ENCODE measurements around the gene NRCAM.

The NRCAM gene

GRCh38 chr7:108307194-108307593 is 149.0 kb downstream of the NRCAM start:
- no peak overlapping the region for H3K4me3 ChIP-seq (replicated peaks; ENCODE audit: low read depth, low read length)
- no peak for DNase-seq (ENCODE audit: low read depth)
- TF ChIP-seq CTCF (IDR thresholded peaks at IDR 0.05; ENCODE audit: low read length, missing control alignments) = no peak

DNA sequence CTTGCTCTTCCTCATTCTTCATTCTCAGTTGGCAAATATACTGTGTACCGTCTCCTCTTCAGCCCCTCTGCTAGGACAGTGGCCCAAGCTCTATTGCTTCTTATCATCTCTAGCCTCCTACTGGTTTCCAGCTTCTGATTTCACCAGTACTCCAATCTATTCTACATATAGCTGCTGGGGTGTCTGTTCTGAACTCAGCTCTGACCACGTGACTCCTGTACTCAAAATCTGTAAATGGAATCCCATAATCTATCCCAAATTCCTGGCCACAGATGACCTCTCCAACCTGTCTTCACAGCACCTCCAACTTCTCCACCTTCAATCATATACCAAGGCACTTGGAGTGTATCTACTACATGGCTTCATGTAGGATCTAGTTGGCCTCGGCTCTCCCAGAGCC is 152.9 kb downstream of the NRCAM start:
- no peak for DNase-seq (ENCODE audit: low read depth)
- H3K4me3 ChIP-seq (replicated peaks; ENCODE audit: low read depth, low read length) = no peak overlapping the region
- no peak for TF ChIP-seq CTCF (IDR thresholded peaks at IDR 0.05; ENCODE audit: low read length, missing control alignments)

DNA sequence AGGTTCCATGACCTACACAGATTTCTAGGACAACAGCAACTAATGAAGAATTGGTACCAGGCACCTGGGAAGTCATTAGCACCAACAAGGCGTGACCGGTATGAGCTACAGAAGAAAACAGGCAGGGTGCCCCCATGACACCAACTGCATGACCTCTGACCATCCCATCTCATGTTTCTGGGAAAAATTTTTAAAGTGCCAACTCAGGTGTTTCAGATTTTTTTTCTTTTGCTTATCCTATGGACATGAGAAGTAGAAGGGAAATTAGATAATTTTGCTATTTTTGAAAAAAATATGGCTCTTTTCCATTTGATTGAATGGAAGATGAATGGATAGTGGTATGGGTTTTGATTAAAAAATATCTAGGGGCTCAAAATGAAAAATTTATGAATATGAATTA is 154.8 kb downstream of the NRCAM start:
- H3K4me3 ChIP-seq (replicated peaks; ENCODE audit: low read depth, low read length) = no peak overlapping the region
- no peak for TF ChIP-seq CTCF (IDR thresholded peaks at IDR 0.05; ENCODE audit: low read length, missing control alignments)
- DNase-seq (ENCODE audit: low read depth) = no peak

- peak; percentile 68 for DNase-seq (ENCODE audit: low read depth)
- H3K4me3 ChIP-seq (replicated peaks; ENCODE audit: low read depth, low read length) = no peak overlapping the region
- no peak for TF ChIP-seq CTCF (IDR thresholded peaks at IDR 0.05; ENCODE audit: low read length, missing control alignments)
Measured at GRCh38 chr7:108299251-108299973, 156.8 kb downstream of the NRCAM start.

GRCh38 chr7:108296911-108297310 is 159.3 kb downstream of the NRCAM start:
- no peak for TF ChIP-seq CTCF (IDR thresholded peaks at IDR 0.05; ENCODE audit: low read length, missing control alignments)
- DNase-seq (ENCODE audit: low read depth) = no peak
- no peak overlapping the region for H3K4me3 ChIP-seq (replicated peaks; ENCODE audit: low read depth, low read length)

- peak; percentile 45 for DNase-seq (ENCODE audit: low read depth)
- TF ChIP-seq CTCF (IDR thresholded peaks at IDR 0.05; ENCODE audit: low read length, missing control alignments) = no peak
- H3K4me3 ChIP-seq (replicated peaks; ENCODE audit: low read depth, low read length) = no peak overlapping the region
Measured at GRCh38 chr7:108294595-108294994, 161.6 kb downstream of the NRCAM start.

- H3K4me3 ChIP-seq (replicated peaks; ENCODE audit: low read depth, low read length) = no peak overlapping the region
- TF ChIP-seq CTCF (IDR thresholded peaks at IDR 0.05; ENCODE audit: low read length, missing control alignments) = no peak
- DNase-seq (ENCODE audit: low read depth) = peak; percentile 76
Measured at GRCh38 chr7:108293149-108293612, 163.1 kb downstream of the NRCAM start.

Data from fibroblast of pulmonary artery (primary cell).